Large intestine (tissue), 3 donors: ENCODE data around the gene MDC1. TPM values are rescaled to one million over a fixed set of nuclear protein-coding genes. Genes with fewer than 3 reads are reported as not detected.
"Not testable (repeated sequence)": the region's sequence is repeated elsewhere in the genome, so short reads cannot be mapped to it uniquely, and the experiment has no call there.

Experiments
- DNase-seq, 2 donors: peaks; one replicate each; pipeline versions ENCODE4 v3.0.0 to v3.0.0-alpha.2; 2013
- H3K27ac ChIP-seq: one replicate; pipeline ENCODE4 v1.5.1; 2013; ENCODE audit warnings: low read length
- H3K27me3 ChIP-seq: 2 replicates; pipeline ENCODE4 v1.6.1; 2013; ENCODE audit warnings: low read length; ENCODE audit not compliant: control insufficient read depth, insufficient read depth
- H3K36me3 ChIP-seq: 2 replicates; pipeline ENCODE4 v1.6.1; 2013; ENCODE audit warnings: low read length; ENCODE audit not compliant: control insufficient read depth, insufficient read depth
- H3K4me1 ChIP-seq: one replicate; pipeline ENCODE4 v1.6.1; 2013; ENCODE audit warnings: low read length; ENCODE audit not compliant: control insufficient read depth, insufficient read depth
- H3K4me3 ChIP-seq: one replicate; pipeline ENCODE4 v1.5.1; 2013; ENCODE audit warnings: low read length
- H3K9me3 ChIP-seq: one replicate; pipeline ENCODE4 v1.6.1; 2013; ENCODE audit warnings: mild to moderate bottlenecking, low read depth, low read length, moderate library complexity; ENCODE audit not compliant: control insufficient read depth
- WGBS: methylation state at CpG from one replicate; pipeline ENCODE4 v1.1.5; 2013; ENCODE audit warnings: low lambda C conversion rate; ENCODE audit not compliant: insufficient coverage; 5-methylcytosine and 5-hydroxymethylcytosine counted together
- polyA plus RNA-seq: library from polyadenylated mRNA; unstranded; fragments of 120-200 nt; gene quantifications from one replicate; pipeline ENCODE4 v1.2.1, GENCODE V29; 2013

MDC1 gene
- polyA plus RNA-seq, 1 donor = 22.5 TPM

DNA sequence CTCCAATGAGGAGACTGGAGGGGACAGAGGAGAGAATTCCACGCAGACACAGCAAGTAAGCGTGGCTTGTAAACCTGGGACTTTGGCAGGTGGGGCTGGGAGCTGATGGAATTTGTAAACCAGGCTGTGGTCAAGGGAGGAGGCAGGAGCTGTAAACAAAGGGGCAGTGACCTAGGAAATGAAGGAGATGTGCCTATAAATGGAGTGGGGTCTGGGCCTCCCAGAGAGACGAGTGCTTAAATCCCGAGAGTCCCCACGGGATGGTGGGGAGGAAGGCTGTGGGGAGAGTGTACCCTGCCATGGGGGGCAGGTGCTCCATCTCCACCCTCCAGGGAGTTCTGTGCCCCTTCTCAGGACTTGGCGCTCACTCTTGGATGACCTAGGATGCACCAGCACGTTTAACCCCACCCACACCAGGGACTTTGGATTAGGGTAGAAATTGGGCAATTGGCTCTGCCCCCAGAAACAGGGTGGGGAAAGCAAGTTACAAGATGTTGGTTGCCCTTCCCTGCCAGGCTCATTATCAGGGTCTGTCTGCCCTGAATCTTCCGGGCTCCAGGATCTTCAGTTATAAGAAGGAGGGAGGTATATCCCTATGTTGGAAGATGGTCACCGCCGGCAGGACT lies 40.3 kb downstream of the MDC1 start:
- H3K4me1 ChIP-seq = peaks cover 13% of the 10 kb centered on the region
- H3K27me3 ChIP-seq = no peaks in the 10 kb centered on the region
- DNase-seq = no peak
- no peak overlapping the region for H3K4me3 ChIP-seq
- no peak overlapping the region for H3K27ac ChIP-seq
- H3K9me3 ChIP-seq = no peaks in the 10 kb centered on the region
- WGBS = no CpG with 5 or more reads among the region's 10 CpGs
- H3K36me3 ChIP-seq = peaks cover 17% of the 10 kb centered on the region

DNA sequence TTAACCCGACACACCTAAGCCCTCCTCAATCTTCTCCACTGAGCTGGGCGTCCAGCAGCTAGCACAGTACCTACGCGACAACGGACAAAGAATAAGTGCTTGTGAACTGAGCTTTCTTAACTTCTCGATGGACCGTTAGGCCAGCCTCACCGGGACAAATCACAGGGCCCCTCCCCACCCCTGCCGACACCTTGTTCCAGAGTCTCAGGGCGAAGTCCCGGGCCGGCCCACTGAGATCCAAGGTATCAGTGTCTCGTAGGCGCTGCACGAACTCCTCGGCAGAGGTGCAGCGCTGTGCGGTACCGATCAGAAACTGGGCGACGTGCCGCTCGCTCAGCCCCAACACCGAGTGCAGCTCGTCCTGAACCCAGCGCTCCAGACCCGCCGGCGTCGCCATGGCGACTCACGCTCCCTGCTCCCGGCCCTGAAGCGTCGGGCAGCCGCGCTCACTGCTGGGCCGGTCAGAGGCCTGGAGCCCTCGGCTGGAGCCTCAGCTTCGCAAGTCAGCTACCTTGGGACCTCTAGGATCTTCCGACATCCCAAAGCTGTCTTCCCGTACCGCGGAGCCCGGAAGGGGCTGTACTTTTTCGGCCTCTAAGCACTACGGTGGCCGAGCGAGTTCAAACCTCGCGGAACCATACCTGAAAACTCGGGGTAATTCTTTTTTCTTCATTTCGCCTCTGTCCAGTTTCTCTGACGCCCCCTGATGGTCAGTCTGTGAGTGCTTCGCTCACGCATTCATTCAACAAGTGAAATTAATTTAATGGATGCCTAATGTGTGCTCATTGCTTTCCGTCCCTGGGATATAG lies 44.4 kb downstream of the MDC1 start, which contains the start of gene DHX16:
Gene DHX16, minus strand, starts transcription at position 562 of the 809 bp plus-strand sequence. Its CDS starts 165 bp downstream, at position 397.
- H3K4me1 ChIP-seq = peaks cover 11% of the 10 kb centered on the region
- DNase-seq = peak; percentile 92 to 97
- peak within 1 kb of the TSS; percentile 75 for H3K27ac ChIP-seq
- H3K4me3 ChIP-seq = peak within 1 kb of the TSS; percentile 89
- peaks cover 28% of the 10 kb centered on the region for H3K36me3 ChIP-seq
- H3K27me3 ChIP-seq = no peaks in the 10 kb centered on the region
- WGBS = 0% methylated on average over 1 of the region's 57 CpGs
- H3K9me3 ChIP-seq = no peaks in the 10 kb centered on the region

DNA sequence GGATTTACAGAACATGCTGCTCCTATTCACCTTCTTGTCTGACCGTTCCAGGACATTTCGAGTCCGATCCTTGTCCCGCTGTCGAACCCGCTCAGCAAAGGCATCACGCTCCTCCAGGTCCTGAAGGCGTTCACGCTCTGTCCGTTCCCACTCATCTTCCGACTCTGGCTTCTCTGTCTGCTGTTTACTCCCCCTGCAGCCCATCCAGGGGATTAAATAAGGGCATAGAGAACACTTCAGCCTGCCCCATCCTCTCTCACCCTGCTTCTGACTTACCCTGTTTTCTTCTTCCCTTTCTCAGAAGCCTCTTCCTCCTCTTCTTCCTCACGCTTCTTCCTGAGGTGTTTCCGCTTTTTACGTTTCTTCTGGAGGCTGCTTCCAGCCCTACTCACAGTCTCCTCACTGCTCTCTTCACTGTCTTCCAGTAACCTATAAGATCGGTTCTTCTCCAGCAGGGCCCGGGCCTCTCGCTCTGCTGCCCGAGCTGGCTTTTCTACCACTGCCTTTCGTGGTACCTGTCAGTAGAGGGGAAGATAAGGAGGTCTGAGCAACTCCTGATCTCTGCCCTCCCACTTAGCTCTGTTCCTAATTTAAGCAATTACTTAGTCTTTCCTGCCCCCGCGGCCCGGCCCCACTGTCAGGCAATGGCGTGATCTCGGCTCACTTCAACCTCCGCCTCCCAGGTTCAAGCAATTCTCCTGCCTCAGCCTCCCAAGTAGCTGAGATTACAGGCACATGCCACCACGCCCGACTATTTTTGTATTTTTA lies 46.1 kb downstream of the MDC1 start:
- Histone ChIP-seq H3K4me1 (peaks cover 11% of the 10 kb centered on the region), H3K4me3 (no peak overlapping the region), H3K9me3 (no peaks in the 10 kb centered on the region), H3K27me3 (no peaks in the 10 kb centered on the region), H3K27ac (no peak overlapping the region), H3K36me3 (peaks cover 30% of the 10 kb centered on the region)
- DNase-seq = no peak
- WGBS = 92% methylated on average over 6 of the region's 27 CpGs

DNA sequence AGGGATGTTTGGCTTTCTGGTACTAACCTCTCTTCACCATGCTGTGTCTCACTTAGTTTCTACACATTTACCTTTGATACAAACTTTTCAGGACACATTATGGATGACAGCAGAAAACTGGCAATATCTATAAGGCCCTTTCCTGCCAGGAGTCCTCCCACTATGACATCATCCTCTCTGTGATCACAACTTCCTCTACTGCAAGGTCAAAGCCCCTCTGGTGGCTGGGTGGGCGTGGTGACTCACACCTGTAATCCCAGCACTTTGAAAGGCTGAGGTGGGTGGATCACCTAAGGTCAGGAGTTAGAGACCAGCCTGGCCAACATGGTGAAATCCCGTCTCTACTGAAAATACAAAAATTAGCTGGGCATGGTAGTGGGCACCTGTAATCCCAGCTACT lies 50.8 kb downstream of the MDC1 start:
- not testable (repeated sequence) for H3K4me1 ChIP-seq, DNase-seq, H3K4me3 ChIP-seq, H3K27ac ChIP-seq, H3K27me3 ChIP-seq, H3K9me3 ChIP-seq
- H3K36me3 ChIP-seq = peaks cover 72% of the 10 kb centered on the region
- no CpG with 5 or more reads among the region's 2 CpGs for WGBS

DNA sequence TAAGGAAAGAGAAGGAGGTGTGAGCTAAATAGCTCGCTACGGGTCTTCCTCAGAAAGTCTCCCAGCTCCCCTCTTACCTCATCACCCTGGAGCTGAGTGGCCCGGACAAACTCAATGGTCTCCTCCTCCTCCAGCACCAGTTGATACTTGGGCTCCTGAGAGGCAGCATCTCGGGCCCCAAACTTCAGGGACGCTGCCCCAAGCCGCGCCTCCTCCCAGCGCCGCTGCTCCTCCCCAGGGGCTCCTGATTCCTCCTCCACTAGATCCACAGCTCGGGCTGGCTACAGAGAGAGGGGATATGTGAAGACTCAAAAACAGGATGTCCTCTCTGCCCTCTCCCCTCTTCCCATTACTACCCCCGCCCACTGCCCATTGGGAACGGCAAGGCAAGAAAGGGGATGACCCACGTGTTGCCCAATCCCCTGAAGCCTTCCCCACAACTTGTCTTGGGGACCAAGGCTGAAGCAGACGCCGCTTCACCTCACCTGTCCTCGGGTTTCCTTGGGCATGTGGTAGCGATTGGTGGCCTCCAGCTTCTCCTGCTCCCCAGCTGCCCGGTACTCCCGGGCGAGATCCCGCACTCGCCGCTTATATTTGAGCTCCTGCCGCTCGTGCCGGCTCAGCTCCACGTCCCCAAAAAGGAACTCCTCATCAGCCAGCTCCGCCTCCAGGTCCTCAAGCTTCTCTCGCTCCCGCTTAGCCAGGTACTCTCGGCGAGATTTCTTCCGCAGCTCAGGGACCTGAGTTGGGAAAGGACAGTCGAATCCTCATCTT lies 51.9 kb downstream of the MDC1 start:
- Histone ChIP-seq H3K27me3 (no peaks in the 10 kb centered on the region), H3K36me3 (peaks cover 68% of the 10 kb centered on the region), H3K27ac (no peak overlapping the region), H3K9me3 (no peaks in the 10 kb centered on the region), H3K4me1 (no peaks in the 10 kb centered on the region), H3K4me3 (no peak overlapping the region)
- WGBS = no CpG with 5 or more reads among the region's 34 CpGs
- no peak for DNase-seq

DNA sequence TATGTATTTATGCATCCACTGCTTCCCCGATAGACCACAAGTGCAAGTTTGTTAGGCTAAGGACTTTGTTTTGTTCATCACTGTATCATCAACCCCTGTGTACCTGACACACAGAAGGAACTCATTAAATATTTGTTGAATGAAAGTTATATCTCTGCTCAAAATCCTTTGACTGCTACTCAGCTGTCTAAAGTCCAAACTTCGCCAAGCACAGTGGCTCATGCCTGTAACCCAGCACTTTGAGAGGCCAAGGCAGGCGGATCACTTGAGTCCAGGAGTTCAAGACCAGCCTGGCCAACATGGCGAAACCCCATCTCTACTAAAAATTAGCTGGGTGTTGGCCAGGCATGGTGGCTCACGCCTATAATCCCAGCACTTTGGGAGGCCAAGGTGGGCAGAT lies 59.2 kb downstream of the MDC1 start:
- H3K4me3 ChIP-seq, H3K27ac ChIP-seq, H3K9me3 ChIP-seq, H3K27me3 ChIP-seq, H3K4me1 ChIP-seq, DNase-seq: not testable (repeated sequence)
- WGBS = no CpG with 5 or more reads among the region's 5 CpGs
- peaks cover 87% of the 10 kb centered on the region for H3K36me3 ChIP-seq

DNA sequence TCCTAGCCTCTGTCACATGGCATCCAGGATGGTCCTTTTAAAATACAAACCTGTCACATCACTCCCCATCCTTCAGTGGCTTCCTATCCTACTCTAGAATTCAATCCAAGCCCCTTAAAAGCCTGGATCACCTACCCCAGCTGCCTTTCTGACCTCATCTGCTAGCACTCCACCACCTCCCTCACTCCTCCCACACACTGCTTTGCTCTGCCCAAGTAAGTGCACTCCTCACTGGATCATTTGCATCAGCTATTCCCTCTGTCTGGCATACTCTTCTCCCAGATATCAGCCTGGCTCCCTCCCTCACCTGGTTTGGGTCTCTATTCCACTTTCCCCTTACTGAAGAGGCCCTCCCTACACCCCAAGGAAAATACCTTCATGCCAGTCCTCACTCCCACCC lies 59.6 kb downstream of the MDC1 start:
- no peak overlapping the region for H3K27ac ChIP-seq
- no peak for DNase-seq
- no peak overlapping the region for H3K4me3 ChIP-seq
- H3K9me3 ChIP-seq = no peaks in the 10 kb centered on the region
- H3K27me3 ChIP-seq = no peaks in the 10 kb centered on the region
- no peaks in the 10 kb centered on the region for H3K4me1 ChIP-seq
- peaks cover 87% of the 10 kb centered on the region for H3K36me3 ChIP-seq

DNA sequence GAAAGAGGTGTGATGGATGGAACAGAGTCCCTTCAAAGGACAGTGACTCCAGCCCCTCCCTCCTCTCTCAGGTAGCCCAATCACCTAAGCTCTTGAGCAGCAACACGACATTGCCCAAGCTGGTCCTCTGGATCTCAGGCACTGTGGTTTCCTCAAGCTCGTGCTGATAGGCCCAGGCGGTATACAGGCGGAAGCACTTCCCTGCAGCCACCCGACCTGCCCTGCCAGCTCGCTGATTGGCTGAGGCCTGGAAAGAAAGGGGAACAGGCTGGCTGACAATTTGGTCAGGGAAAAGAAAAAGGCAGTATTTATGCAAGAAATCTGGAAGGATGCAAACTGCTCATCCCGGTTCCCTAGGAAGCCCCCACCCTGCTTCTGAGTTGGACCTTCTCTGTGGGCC lies 60.6 kb downstream of the MDC1 start:
- Histone ChIP-seq H3K9me3 (no peaks in the 10 kb centered on the region), H3K27me3 (no peaks in the 10 kb centered on the region), H3K36me3 (peaks cover 87% of the 10 kb centered on the region), H3K4me3 (no peak overlapping the region), H3K4me1 (no peaks in the 10 kb centered on the region), H3K27ac (no peak overlapping the region)
- DNase-seq = no peak
- WGBS = no CpG with 5 or more reads among the region's 7 CpGs

DNA sequence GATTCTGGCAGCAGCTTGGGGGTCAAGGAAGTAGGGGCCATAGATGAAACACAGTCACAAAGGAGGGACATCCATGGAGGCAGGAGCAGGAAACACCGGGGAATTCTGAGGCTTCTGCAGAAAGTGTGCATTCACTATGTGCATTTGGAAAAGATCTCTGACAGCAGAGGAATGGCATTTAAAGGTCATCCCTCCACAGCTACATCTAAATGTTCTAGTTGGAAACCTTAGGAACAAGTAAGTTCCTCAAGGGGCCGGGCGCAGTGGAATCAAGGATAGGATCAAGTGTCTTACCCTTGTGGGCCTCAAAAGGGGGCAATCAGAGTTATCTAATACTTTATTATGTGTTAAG lies 61.4 kb downstream of the MDC1 start:
- no peak overlapping the region for H3K27ac ChIP-seq
- H3K27me3 ChIP-seq = no peaks in the 10 kb centered on the region
- H3K4me1 ChIP-seq = no peaks in the 10 kb centered on the region
- peaks cover 90% of the 10 kb centered on the region for H3K36me3 ChIP-seq
- no peak for DNase-seq
- H3K9me3 ChIP-seq = no peaks in the 10 kb centered on the region
- no CpG with 5 or more reads among the region's 3 CpGs for WGBS
- H3K4me3 ChIP-seq = no peak overlapping the region
